ENCODE results near the gene ROBO2. TPM values are rescaled to one million over a fixed set of nuclear protein-coding genes. Genes with fewer than 3 reads are reported as not detected.

ROBO2 gene
- total RNA-seq, 6 donors from 2014 or later, result 12.0 to 29.1 (median 14.0) TPM

GRCh38 chr3:77028005-77028404 lies 11.9 kb upstream of the ROBO2 start:
- Histone ChIP-seq H3K9me3 (no peaks in the 10 kb centered on the region), H3K27me3 (no peaks in the 10 kb centered on the region), H3K4me1 (no peaks in the 10 kb centered on the region), H3K4me3 (no peak overlapping the region), H3K27ac (no peak overlapping the region), H3K36me3 (no peaks in the 10 kb centered on the region)
- DNase-seq, result no peak
- TF ChIP-seq POLR2A (IDR thresholded peaks at IDR 0.05) (no peak), EP300 (IDR thresholded peaks at IDR 0.05) (no peak), POLR2AphosphoS5 (IDR thresholded peaks at IDR 0.05) (no peak)
- TF ChIP-seq, protein P1, sequence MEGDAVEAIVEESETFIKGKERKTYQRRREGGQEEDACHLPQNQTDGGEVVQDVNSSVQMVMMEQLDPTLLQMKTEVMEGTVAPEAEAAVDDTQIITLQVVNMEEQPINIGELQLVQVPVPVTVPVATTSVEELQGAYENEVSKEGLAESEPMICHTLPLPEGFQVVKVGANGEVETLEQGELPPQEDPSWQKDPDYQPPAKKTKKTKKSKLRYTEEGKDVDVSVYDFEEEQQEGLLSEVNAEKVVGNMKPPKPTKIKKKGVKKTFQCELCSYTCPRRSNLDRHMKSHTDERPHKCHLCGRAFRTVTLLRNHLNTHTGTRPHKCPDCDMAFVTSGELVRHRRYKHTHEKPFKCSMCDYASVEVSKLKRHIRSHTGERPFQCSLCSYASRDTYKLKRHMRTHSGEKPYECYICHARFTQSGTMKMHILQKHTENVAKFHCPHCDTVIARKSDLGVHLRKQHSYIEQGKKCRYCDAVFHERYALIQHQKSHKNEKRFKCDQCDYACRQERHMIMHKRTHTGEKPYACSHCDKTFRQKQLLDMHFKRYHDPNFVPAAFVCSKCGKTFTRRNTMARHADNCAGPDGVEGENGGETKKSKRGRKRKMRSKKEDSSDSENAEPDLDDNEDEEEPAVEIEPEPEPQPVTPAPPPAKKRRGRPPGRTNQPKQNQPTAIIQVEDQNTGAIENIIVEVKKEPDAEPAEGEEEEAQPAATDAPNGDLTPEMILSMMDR (IDR thresholded peaks at IDR 0.05), result no peak
- ATAC-seq (ENCODE audit: low FRiP score in 2 of 2), result no peak
- WGBS, 2 donors, result 53 to 57% methylated on average over 2 of the region's 2 CpGs

- H3K9me3 ChIP-seq, result no peaks in the 10 kb centered on the region
- no peaks in the 10 kb centered on the region for H3K36me3 ChIP-seq
- TF ChIP-seq, protein P1 (IDR thresholded peaks at IDR 0.05), result peak; percentile 43 to 76 (median 48)
- no peak for TF ChIP-seq POLR2A (IDR thresholded peaks at IDR 0.05)
- peak overlapping the region; percentile 39 to 73 (median 56) for H3K27ac ChIP-seq
- H3K4me3 ChIP-seq, result peak overlapping the region in 3 of 4 donors; percentile 38 to 57 (median 52)
- peaks cover 0 to 15% (median 11%) of the 10 kb centered on the region in 4 donors for H3K4me1 ChIP-seq
- 1 to 5% methylated on average over 21 of the region's 21 CpGs for WGBS, 2 donors
- DNase-seq (peak; percentile 57 to 84), ATAC-seq (ENCODE audit: low FRiP score in 2 of 2) (peak; percentile 83 to 92)
- H3K27me3 ChIP-seq, result peaks cover 0 to 9% (median 2%) of the 10 kb centered on the region in 4 donors
These were observed 1.4 kb upstream of the ROBO2 start for GRCh38 chr3:77038468-77038929.

DNA sequence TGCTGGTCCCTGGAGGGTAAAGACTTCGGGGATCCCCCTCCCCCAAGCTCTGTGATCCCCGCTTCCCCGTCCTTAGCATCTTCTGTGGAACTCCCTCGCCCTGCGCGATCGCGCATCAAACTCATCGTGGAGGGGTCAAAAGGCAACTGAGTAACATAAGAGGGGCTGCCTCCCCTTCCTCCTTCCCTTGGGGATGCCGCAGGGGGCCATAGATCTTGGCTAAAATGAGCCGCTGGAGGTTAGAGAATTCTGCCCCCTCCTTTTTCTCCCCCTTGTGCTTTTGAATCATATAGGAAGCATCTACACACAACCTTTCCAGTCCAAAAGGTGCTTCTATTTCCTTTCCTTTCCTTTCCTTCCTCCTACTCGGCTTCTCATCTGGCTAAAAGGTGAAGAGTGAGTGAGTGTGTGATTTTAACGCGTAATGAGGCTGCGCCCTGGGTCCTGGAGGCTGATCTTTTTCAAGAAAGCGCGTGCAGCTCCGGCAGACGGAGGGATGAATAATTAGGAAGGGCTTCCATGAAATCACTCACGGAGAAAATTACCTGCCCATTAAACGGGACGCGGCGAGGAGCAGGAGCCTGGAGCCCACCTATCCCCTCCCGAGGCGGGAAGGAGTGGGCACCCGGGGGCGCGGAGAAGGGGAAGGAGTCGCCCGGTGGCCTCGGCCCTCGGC lies 831 bp upstream of the ROBO2 start:
- Histone ChIP-seq H3K4me1 (peaks cover 0 to 15% (median 11%) of the 10 kb centered on the region in 4 donors), H3K9me3 (no peaks in the 10 kb centered on the region), H3K27ac (peak overlapping the region; percentile 39 to 73 (median 56)), H3K4me3 (peak overlapping the region; percentile 29 to 57 (median 45)), H3K27me3 (peaks cover 0 to 9% (median 2%) of the 10 kb centered on the region in 4 donors), H3K36me3 (no peaks in the 10 kb centered on the region)
- WGBS, 2 donors, result 4 to 8% methylated on average over 18 to 30 of the region's 33 CpGs
- ATAC-seq (ENCODE audit: low FRiP score in 2 of 2), result peak; percentile 31 to 42
- DNase-seq, result no peak
- TF ChIP-seq EP300 (IDR thresholded peaks at IDR 0.05) (no peak), POLR2AphosphoS5 (IDR thresholded peaks at IDR 0.05) (no peak), POLR2A (IDR thresholded peaks at IDR 0.05) (no peak)
- TF ChIP-seq, protein P1 (IDR thresholded peaks at IDR 0.05), result no peak

DNA sequence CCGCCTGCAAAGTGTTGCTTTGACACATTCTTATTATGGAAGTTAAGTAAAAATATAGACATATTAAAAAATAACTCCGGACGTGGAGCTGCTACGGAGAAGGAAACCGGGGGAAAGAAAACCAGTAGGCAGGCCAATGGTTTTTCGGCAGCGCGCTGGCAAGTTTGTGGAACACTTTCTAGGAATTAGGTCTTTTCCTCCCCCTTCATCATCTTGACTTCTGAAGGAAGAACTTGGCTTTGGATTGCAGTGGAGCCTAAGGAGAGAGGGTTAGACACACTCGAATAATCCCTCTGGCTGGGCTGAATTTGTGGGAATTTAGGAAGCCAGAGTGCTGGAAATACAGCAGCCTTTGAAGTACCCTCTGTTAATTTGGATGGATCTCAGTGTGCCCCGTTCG lies 317 bp downstream of the ROBO2 start:
- H3K4me3 ChIP-seq, result peak overlapping the region in 3 of 4 donors; percentile 38 to 57 (median 52)
- H3K9me3 ChIP-seq, result no peaks in the 10 kb centered on the region
- no peak for DNase-seq
- H3K27ac ChIP-seq, result peak overlapping the region in 3 of 4 donors; percentile 39 to 70 (median 43)
- H3K4me1 ChIP-seq, result peaks cover 0 to 15% (median 11%) of the 10 kb centered on the region in 4 donors
- H3K27me3 ChIP-seq, result peaks cover 0 to 9% (median 2%) of the 10 kb centered on the region in 4 donors
- no peaks in the 10 kb centered on the region for H3K36me3 ChIP-seq
- TF ChIP-seq, protein P1 (IDR thresholded peaks at IDR 0.05), result no peak
- TF ChIP-seq EP300 (IDR thresholded peaks at IDR 0.05) (no peak), POLR2AphosphoS5 (IDR thresholded peaks at IDR 0.05) (no peak), POLR2A (IDR thresholded peaks at IDR 0.05) (no peak)
- WGBS, 2 donors, result 8 to 11% methylated on average over 11 of the region's 11 CpGs
- no peak for ATAC-seq (ENCODE audit: low FRiP score in 2 of 2)
